IMR-90 (cell line): Measurements from ENCODE around the gene PODXL2. TPM values are rescaled to one million over a fixed set of nuclear protein-coding genes. Genes with fewer than 3 reads are reported as not detected.

Source experiments
- ATAC-seq: fragments of 200-7000 bp; cut with Tn5 transposase; 2 replicates; pipeline ENCODE4 v1.9.1; 2020; ENCODE audit warnings: low read depth, mild to moderate bottlenecking, moderate library complexity
- BruUV-seq: library from RNA; stranded (reverse); fragments of 400-500 nt; replicated peaks from 2 replicates; lab custom pipeline; 2021; lab: Mats Ljungman, UMichigan
- CTCF ChIA-PET: fragments of 300-600 bp; formaldehyde crosslinking; extraction: SDS; loops from one replicate; lab custom pipeline; 2021; ENCODE audit warnings: antibody characterized with exemption; lab: Yijun Ruan, JAX
- POLR2A ChIA-PET: fragments of 300-600 bp; sonication (Branson Sonifier 250); formaldehyde crosslinking; loops from one replicate; lab custom pipeline; 2022; ENCODE audit warnings: antibody characterized with exemption; ENCODE audit not compliant: unreplicated experiment; lab: Charles Lee
- DNase-seq: peaks from one replicate; pipeline ENCODE4 v3.0.0; 2013
- H2AFZ ChIP-seq: replicated peaks from 2 replicates; pipeline ENCODE3; 2013; ENCODE audit warnings: low read length, mild to moderate bottlenecking; ENCODE audit not compliant: poor library complexity
- H2AK5ac ChIP-seq: 2 replicates; pipeline ENCODE4 v1.6.1; 2013; ENCODE audit warnings: low read depth, low read length, inconsistent platforms
- H2AK9ac ChIP-seq: replicated peaks from 2 replicates; pipeline ENCODE3; 2013; ENCODE audit warnings: mild to moderate bottlenecking, low read depth, low read length, moderate library complexity; ENCODE audit not compliant: poor library complexity
- H2BK120ac ChIP-seq: 2 replicates; pipeline ENCODE4 v1.6.1; 2013; ENCODE audit warnings: low read depth, low read length, inconsistent platforms
- H2BK15ac ChIP-seq: 3 replicates; pipeline ENCODE4 v1.6.1; 2013; ENCODE audit warnings: low read depth, low read length, inconsistent platforms
- H2BK20ac ChIP-seq: 2 replicates; pipeline ENCODE4 v1.6.1; 2013; ENCODE audit warnings: low read depth, mild to moderate bottlenecking, inconsistent platforms, low read length, moderate library complexity
- H2BK5ac ChIP-seq: 2 replicates; pipeline ENCODE4 v1.6.1; 2013; ENCODE audit warnings: mild to moderate bottlenecking, low read depth, low read length, inconsistent platforms; ENCODE audit not compliant: poor library complexity, severe bottlenecking
- H3K14ac ChIP-seq: replicated peaks from 2 replicates; pipeline ENCODE4 v1.6.1; 2013; ENCODE audit warnings: low read depth, low read length, inconsistent platforms
- H3K18ac ChIP-seq: 2 replicates; pipeline ENCODE4 v1.6.1; 2013; ENCODE audit warnings: low read depth, low read length, control low read depth
- H3K23ac ChIP-seq: 2 replicates; pipeline ENCODE4 v1.6.1; 2013; ENCODE audit warnings: low read depth, low read length, inconsistent platforms
- H3K27ac ChIP-seq: 2 replicates; pipeline ENCODE4 v1.5.1; 2013; ENCODE audit warnings: mild to moderate bottlenecking, control low read depth, low read length; ENCODE audit not compliant: insufficient read depth
- H3K27me3 ChIP-seq: 2 replicates; pipeline ENCODE4 v1.6.1; 2013; ENCODE audit warnings: low read length; ENCODE audit not compliant: control insufficient read depth, insufficient read depth
- H3K36me3 ChIP-seq: 2 replicates; pipeline ENCODE4 v1.6.1; 2013; ENCODE audit warnings: low read length, mixed read lengths; ENCODE audit not compliant: control insufficient read depth, insufficient read depth
- H3K4ac ChIP-seq: 2 replicates; pipeline ENCODE4 v1.6.1; 2013; ENCODE audit warnings: low read depth, low read length, inconsistent platforms
- H3K4me1 ChIP-seq: 2 replicates; pipeline ENCODE4 v1.6.1; 2013; ENCODE audit warnings: low read length, mixed read lengths; ENCODE audit not compliant: control insufficient read depth, insufficient read depth
- H3K4me2 ChIP-seq: 2 replicates; pipeline ENCODE4 v1.6.1; 2013; ENCODE audit warnings: low read depth, mild to moderate bottlenecking, control low read depth, low read length, moderate library complexity
- H3K4me3 ChIP-seq: 2 replicates; pipeline ENCODE4 v1.5.1; 2013; ENCODE audit warnings: low read depth, mild to moderate bottlenecking, control low read depth, low read length, moderate library complexity; ENCODE audit not compliant: insufficient read depth
- H3K56ac ChIP-seq: 2 replicates; pipeline ENCODE4 v1.6.1; 2013; ENCODE audit warnings: low read length, inconsistent platforms; ENCODE audit not compliant: insufficient read depth; ENCODE audit errors: extremely low read depth
- H3K79me1 ChIP-seq, 2 experiments: 2 replicates each; pipeline ENCODE4 v1.6.1; 2013; ENCODE audit warnings: low read length in 2 of 2, inconsistent platforms in 1 of 2, low read depth in 1 of 2
- H3K9ac ChIP-seq: 2 replicates; pipeline ENCODE4 v1.6.1; 2013; ENCODE audit warnings: low read depth, low read length, control low read depth
- H3K9me1 ChIP-seq: 2 replicates; pipeline ENCODE4 v1.6.1; 2013; ENCODE audit warnings: low read length, inconsistent platforms; ENCODE audit not compliant: insufficient read depth
- H3K9me3 ChIP-seq: 2 replicates; pipeline ENCODE4 v1.6.1; 2013; ENCODE audit warnings: low read length; ENCODE audit not compliant: control insufficient read depth, insufficient read depth
- H4K20me1 ChIP-seq: 2 replicates; pipeline ENCODE4 v1.6.1; 2013; ENCODE audit warnings: low read length, inconsistent platforms; ENCODE audit not compliant: insufficient read depth
- H4K5ac ChIP-seq: 2 replicates; pipeline ENCODE4 v1.6.1; 2013; ENCODE audit warnings: mild to moderate bottlenecking, low read depth, low read length, control low read depth
- H4K8ac ChIP-seq, 2 experiments: 2 replicates each; pipeline ENCODE4 v1.6.1; 2013; ENCODE audit warnings: low read depth in 2 of 2, low read length in 2 of 2, control low read depth in 1 of 2, inconsistent platforms in 1 of 2
- H4K91ac ChIP-seq: 2 replicates; pipeline ENCODE4 v1.6.1; 2013; ENCODE audit warnings: low read depth, low read length, inconsistent platforms; ENCODE audit not compliant: insufficient read depth
- BHLHE40 ChIP-seq: fragments of 150-350 bp; IDR thresholded peaks from 2 replicates; pipeline ENCODE4 v1.6.1; 2016; ENCODE audit warnings: mild to moderate bottlenecking, low read depth, low read length
- CHD1 ChIP-seq: IDR thresholded peaks from 2 replicates; pipeline ENCODE4 v1.6.1; 2012; ENCODE audit warnings: low read depth, low read length, improper control_type of control experiment
- ELK1 ChIP-seq: fragments of 150-350 bp; IDR thresholded peaks from 2 replicates; pipeline ENCODE4 v1.6.1; 2016; ENCODE audit warnings: low read depth, mild to moderate bottlenecking, low read length, moderate library complexity, borderline replicate concordance
- FOS ChIP-seq: fragments of 150-350 bp; IDR thresholded peaks from 2 replicates; pipeline ENCODE4 v1.6.1; 2016; ENCODE audit warnings: low read depth, low read length
- MAFK ChIP-seq: IDR thresholded peaks from 2 replicates; pipeline ENCODE4 v1.6.1; 2012; ENCODE audit warnings: low read depth, low read length, improper control_type of control experiment
- MAZ ChIP-seq: IDR thresholded peaks from 2 replicates; pipeline ENCODE4 v1.6.1; 2012; ENCODE audit warnings: low read depth, mild to moderate bottlenecking, low read length, improper control_type of control experiment, moderate library complexity, borderline replicate concordance
- MXI1 ChIP-seq: IDR thresholded peaks from 2 replicates; pipeline ENCODE4 v1.6.1; 2012; ENCODE audit warnings: low read depth, mild to moderate bottlenecking, low read length, moderate library complexity, borderline replicate concordance
- NFE2L2 ChIP-seq: fragments of 150-350 bp; IDR thresholded peaks from 2 replicates; pipeline ENCODE4 v1.6.1; 2016; ENCODE audit warnings: low read depth, mild to moderate bottlenecking, low read length
- POLR2A ChIP-seq: IDR thresholded peaks from 2 replicates; pipeline ENCODE4 v1.6.1; 2012; ENCODE audit warnings: mild to moderate bottlenecking, low read depth, low read length
- RCOR1 ChIP-seq: IDR thresholded peaks from 2 replicates; pipeline ENCODE4 v1.6.1; 2012; ENCODE audit warnings: mild to moderate bottlenecking, low read length, improper control_type of control experiment; ENCODE audit not compliant: insufficient replicate concordance
- RFX5 ChIP-seq: IDR thresholded peaks from 2 replicates; pipeline ENCODE4 v1.8.0; 2012; ENCODE audit warnings: low read depth, mild to moderate bottlenecking, low read length, moderate library complexity
- SMC3 ChIP-seq: fragments of 150-350 bp; IDR thresholded peaks from 2 replicates; pipeline ENCODE4 v1.6.1; 2016; ENCODE audit warnings: low read depth, mild to moderate bottlenecking, antibody characterized with exemption, low read length, moderate library complexity
- USF2 ChIP-seq: fragments of 150-350 bp; IDR thresholded peaks from 2 replicates; pipeline ENCODE4 v1.6.1; 2017; ENCODE audit warnings: mild to moderate bottlenecking, antibody characterized with exemption, low read length, low read depth
- WGBS, 2 experiments: methylation state at CpG; one replicate each; pipeline versions ENCODE4 v1.1.5 to v1.1.7; 2013; ENCODE audit warnings: missing lambda C conversion rate in 2 of 2; ENCODE audit not compliant: insufficient read length in 1 of 2; ENCODE audit errors: extremely low coverage in 2 of 2; 5-methylcytosine and 5-hydroxymethylcytosine counted together
- dilution Hi-C: fragments of 300-500 bp; cut with HindIII; formaldehyde crosslinking; loops from one replicate; pipeline ENCODE4 v1.14.3; 2018; ENCODE audit warnings: low sequenced_read_pairs; ENCODE audit not compliant: unreplicated experiment
- in situ Hi-C: fragments of 300-500 bp; cut with MboI; formaldehyde crosslinking; loops from 3 replicates; pipeline ENCODE4 v1.14.3; 2019; ENCODE audit warnings: low sequenced_read_pairs, inconsistent platforms, mixed read lengths
- intact Hi-C: fragments of 100-400 bp; cut with micrococcal nuclease; formaldehyde crosslinking; loops from 2 replicates; pipeline ENCODE4 v1.10.0; 2022
- polyA plus RNA-seq, 3 experiments: library from polyadenylated mRNA; depleted of rRNA; stranded (reverse); fragments of >200 nt; gene quantifications; 2 replicates each; pipeline ENCODE4 v1.2.3, GENCODE V29; 2012; ENCODE audit warnings: low replicate concordance in 1 of 3
- total RNA-seq: library from RNA; depleted of rRNA; stranded (reverse); fragments of >200 nt; gene quantifications from 2 replicates; pipeline ENCODE4 v1.2.3, GENCODE V29; 2012

PODXL2 gene
- total and polyA plus RNA-seq, 2 of the 4 experiments (the other 2 are of a cell fraction) = 1.6 to 5.4 TPM

- WGBS, 2 experiments = 99% methylated on average over 10 of the region's 26 CpGs; no CpG with 5 or more reads in 1 of the 2 experiments
These were observed 12.0 kb upstream of the PODXL2 start for GRCh38 chr3:127616836-127617605.

More at GRCh38 chr3:127616836-127617605, 12.0 kb upstream of the PODXL2 start:
- no peak overlapping the region for H2BK120ac ChIP-seq
- no peak overlapping the region for H4K5ac ChIP-seq
- H3K9ac ChIP-seq = no peak overlapping the region
- H3K56ac ChIP-seq = no peak overlapping the region
- H4K8ac ChIP-seq = no peak overlapping the region
- H2BK20ac ChIP-seq = no peak overlapping the region
- no peak overlapping the region for H3K4me2 ChIP-seq
- H3K23ac ChIP-seq = no peak overlapping the region
- H2AK5ac ChIP-seq = no peak overlapping the region
- no peak overlapping the region for H4K91ac ChIP-seq
- H3K27me3 ChIP-seq = no peaks in the 10 kb centered on the region
- dilution Hi-C loops = no loop called here
- no peak overlapping the region for H2AFZ ChIP-seq
- peaks cover 3 to 14% of the 10 kb centered on the region in 2 experiments; a peak in 2 of 4 replicates for H3K79me1 ChIP-seq
- ChIA-PET CTCF (no interaction called here), POLR2A (no interaction called here)
- H4K20me1 ChIP-seq = no peaks in the 10 kb centered on the region
- H3K14ac ChIP-seq = no peak overlapping the region
- no peak for DNase-seq
- no peak overlapping the region for H3K18ac ChIP-seq
- no peak overlapping the region for H2BK15ac ChIP-seq
- H2AK9ac ChIP-seq = no peak overlapping the region
- no peak overlapping the region for H3K27ac ChIP-seq
- no peak overlapping the region for H2BK5ac ChIP-seq
- peaks cover 8% of the 10 kb centered on the region for H3K4me1 ChIP-seq
- H3K9me3 ChIP-seq = no peaks in the 10 kb centered on the region
- no TSS peak for BruUV-seq
- in situ Hi-C loops = no loop called here
- TF ChIP-seq SMC3 = no peak
- no peak for TF ChIP-seq ELK1
- TF ChIP-seq POLR2A = no peak
- TF ChIP-seq NFE2L2 = no peak
- TF ChIP-seq RFX5 = no peak
- no peak for TF ChIP-seq USF2
- no peak for TF ChIP-seq MAFK
- no peak for TF ChIP-seq MXI1
- TF ChIP-seq CHD1 = no peak
- TF ChIP-seq RCOR1 = no peak
- no peak for TF ChIP-seq MAZ
- TF ChIP-seq FOS = no peak
- no peak for TF ChIP-seq BHLHE40
- H3K4me3 ChIP-seq = no peak overlapping the region
- peaks cover 27% of the 10 kb centered on the region for H3K36me3 ChIP-seq
- ATAC-seq = no peak
- intact Hi-C loops = no loop called here
- 0 out of 2 replicates have a peak, but pooled peaks cover 3% of the 10 kb centered on the region for H3K9me1 ChIP-seq
- no peak overlapping the region for H3K4ac ChIP-seq
